SK-N-MC (cell line): ENCODE data around the gene TTLL10.
"Not testable (repeated sequence)": the region's sequence is repeated elsewhere in the genome, so short reads cannot be mapped to it uniquely, and the experiment has no call there.

Source experiments
- DNase-seq: peaks from one replicate; pipeline ENCODE4 v3.0.0-alpha.2; 2011; ENCODE audit warnings: low read depth, low spot score
- H3K27ac ChIP-seq: fragments of 200-600 bp; sonication (generic); 2 replicates; pipeline ENCODE4 v1.5.1; 2016; ENCODE audit warnings: mixed run types
- H3K36me3 ChIP-seq: fragments of 200-600 bp; sonication (generic); 2 replicates; pipeline ENCODE4 v1.6.1; 2017; ENCODE audit warnings: antibody characterized with exemption, low read length, mixed read lengths; ENCODE audit not compliant: insufficient read depth
- H3K4me3 ChIP-seq: fragments of 200-600 bp; sonication (generic); 2 replicates; pipeline ENCODE4 v1.5.1; 2016
- H3K9ac ChIP-seq: fragments of 200-600 bp; sonication (generic); 2 replicates; pipeline ENCODE4 v1.8.0; 2017; ENCODE audit warnings: mixed run types, mixed read lengths; ENCODE audit not compliant: insufficient read length
- H3K9me3 ChIP-seq: fragments of 200-600 bp; sonication (generic); 2 replicates; pipeline ENCODE4 v1.6.1; 2017; ENCODE audit warnings: low read depth, mild to moderate bottlenecking, antibody characterized with exemption, low read length, moderate library complexity, mixed read lengths
- EZH2 ChIP-seq: fragments of 200-600 bp; sonication (generic); IDR thresholded peaks from one replicate; pipeline ENCODE4 v1.6.1; 2017; ENCODE audit warnings: antibody characterized with exemption
- FOXP2 ChIP-seq: optimal IDR thresholded peaks from 2 replicates; pipeline ENCODE3; 2011; ENCODE audit warnings: mild to moderate bottlenecking, moderate library complexity; ENCODE audit not compliant: insufficient read depth; ENCODE audit errors: extremely low read length, control extremely low read depth
- POLR2AphosphoS5 ChIP-seq: IDR thresholded peaks from 2 replicates; pipeline ENCODE4 v1.6.1; 2012; ENCODE audit warnings: mild to moderate bottlenecking, low read depth, low read length, borderline replicate concordance

The TTLL10 gene

DNA sequence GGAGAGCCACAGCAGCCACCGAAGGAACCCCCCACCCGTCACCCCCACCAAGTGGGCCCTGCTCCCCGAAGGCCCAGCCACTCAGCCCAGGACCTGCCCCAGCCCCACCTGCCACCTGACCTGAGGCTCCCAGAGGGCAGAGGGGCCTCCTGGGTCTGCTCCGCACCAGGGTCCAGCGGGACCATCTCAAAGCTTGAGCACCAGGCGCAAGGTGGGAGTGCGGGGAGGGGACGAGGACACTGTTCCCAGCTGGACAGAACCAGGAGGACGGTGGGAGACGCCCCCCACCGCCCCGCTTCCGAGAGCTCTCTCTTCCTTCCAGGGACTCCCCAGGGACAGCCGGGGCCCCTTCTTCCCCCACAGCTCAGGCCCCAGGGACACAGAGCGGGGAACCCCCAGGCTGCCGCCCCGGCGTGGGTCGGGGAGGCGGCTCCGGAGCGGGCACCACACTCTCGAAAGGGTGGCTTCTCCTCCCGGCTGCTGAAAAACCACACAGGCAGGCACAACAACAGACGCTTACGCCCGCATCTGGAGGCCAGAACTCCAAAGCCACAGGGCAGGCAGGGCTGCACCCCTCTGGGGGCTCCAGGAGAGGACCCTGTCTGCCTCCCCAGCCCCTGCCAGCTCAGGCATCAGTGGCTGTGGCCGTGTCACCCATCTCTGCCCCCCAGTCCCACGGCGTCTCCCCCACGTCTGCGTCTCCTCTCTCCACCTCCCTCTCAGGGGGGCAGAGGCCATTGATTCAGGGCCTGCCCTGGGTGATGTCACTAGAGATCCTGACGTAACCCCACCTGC lies 1.9 kb upstream of the TTLL10 start:
- no peak for DNase-seq
- H3K9ac ChIP-seq: no peak overlapping the region
- no peak overlapping the region for H3K27ac ChIP-seq
- no peaks in the 10 kb centered on the region for H3K9me3 ChIP-seq
- no peak for TF ChIP-seq POLR2AphosphoS5
- no peak for TF ChIP-seq FOXP2
- no peak for TF ChIP-seq EZH2
- no peak overlapping the region for H3K4me3 ChIP-seq
- H3K36me3 ChIP-seq: no peaks in the 10 kb centered on the region

DNA sequence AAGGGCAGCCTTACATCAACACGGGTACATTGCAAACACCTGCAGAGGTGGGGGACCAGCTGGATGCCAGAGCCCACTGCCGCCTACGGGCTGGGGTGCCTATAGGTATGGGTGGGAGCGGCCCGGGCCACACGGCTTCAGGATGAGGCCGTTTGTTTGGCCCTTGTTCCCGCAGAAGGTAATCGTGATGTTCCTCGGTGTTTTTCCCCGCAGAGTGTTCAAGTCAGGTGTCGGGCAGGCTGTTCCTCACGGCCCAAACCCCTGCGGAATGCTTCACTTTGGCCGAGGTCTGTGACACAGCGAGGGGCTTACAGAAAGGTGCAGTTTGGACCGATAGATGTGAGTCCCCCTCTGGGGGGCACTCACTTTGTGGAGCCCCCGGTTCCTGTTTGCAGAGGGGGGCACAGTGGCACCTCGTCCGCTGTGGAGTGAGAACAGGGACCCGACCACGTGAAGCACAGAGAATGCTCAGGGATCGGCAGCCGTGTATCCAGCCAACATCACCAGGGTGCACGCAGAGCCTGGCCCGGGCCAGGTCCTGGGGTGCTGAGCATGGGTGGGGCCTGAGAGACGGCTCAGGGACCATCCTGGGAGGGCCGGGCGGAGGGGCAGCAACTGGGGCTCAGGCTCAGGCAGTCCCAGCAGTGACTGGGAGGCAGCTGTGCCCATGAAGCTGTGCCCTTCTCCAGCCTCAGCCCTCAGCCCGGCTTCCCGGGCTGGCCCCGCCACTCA lies 453 bp upstream of the TTLL10 start:
- no peak overlapping the region for H3K9ac ChIP-seq

DNA sequence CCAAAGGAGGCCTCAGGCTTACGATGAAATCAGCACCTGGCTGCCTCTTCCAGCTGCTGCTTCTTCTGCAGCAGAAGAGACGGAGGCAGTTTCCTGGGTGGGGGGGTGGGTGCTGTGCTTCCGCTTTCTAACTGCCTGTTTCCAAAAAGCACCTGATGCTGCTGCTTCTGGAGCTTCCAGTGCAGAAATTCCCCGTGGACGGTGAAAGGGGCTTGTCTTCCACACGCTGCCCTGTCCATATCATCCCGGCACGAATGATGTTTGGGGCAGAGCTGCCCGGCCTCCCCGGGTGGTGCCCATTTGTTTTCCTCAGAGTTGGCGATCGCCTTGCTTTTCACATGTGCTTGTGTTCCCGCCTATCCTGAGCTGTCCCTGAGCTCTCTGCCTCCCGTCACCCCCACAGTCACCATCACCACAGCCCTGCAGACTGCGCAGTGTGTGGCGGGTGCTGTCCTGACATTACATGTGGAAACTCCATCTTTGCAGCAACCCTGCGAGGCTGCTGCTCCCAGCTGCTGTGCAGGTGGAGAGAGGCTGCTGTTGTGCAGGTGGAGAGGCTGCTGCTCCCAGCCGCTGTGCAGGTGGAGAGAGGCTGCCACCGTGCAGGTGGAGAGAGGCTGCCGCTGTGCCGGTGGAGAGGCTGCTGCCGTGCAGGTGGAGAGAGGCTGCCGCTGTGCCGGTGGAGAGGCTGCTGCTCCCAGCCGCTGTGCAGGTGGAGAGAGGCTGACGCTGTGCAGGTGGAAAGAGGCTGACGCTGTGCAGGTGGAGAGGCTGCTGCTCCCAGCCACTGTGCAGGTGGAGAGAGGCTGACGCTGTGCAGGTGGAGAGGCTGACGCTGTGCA lies 1.8 kb downstream of the TTLL10 start:
- H3K27ac ChIP-seq: no peak overlapping the region
- H3K4me3 ChIP-seq: no peak overlapping the region
- TF ChIP-seq EZH2 (no peak), FOXP2 (no peak), POLR2AphosphoS5 (no peak)
- H3K9ac ChIP-seq: no peak overlapping the region
- H3K36me3 ChIP-seq: no peaks in the 10 kb centered on the region
- no peaks in the 10 kb centered on the region for H3K9me3 ChIP-seq
- DNase-seq: no peak

More for the DNA sequence above, 453 bp upstream of the TTLL10 start:
- H3K36me3 ChIP-seq: no peaks in the 10 kb centered on the region
- DNase-seq: no peak
- H3K27ac ChIP-seq: no peak overlapping the region
- H3K9me3 ChIP-seq: no peaks in the 10 kb centered on the region
- no peak overlapping the region for H3K4me3 ChIP-seq
- TF ChIP-seq POLR2AphosphoS5: no peak

DNA sequence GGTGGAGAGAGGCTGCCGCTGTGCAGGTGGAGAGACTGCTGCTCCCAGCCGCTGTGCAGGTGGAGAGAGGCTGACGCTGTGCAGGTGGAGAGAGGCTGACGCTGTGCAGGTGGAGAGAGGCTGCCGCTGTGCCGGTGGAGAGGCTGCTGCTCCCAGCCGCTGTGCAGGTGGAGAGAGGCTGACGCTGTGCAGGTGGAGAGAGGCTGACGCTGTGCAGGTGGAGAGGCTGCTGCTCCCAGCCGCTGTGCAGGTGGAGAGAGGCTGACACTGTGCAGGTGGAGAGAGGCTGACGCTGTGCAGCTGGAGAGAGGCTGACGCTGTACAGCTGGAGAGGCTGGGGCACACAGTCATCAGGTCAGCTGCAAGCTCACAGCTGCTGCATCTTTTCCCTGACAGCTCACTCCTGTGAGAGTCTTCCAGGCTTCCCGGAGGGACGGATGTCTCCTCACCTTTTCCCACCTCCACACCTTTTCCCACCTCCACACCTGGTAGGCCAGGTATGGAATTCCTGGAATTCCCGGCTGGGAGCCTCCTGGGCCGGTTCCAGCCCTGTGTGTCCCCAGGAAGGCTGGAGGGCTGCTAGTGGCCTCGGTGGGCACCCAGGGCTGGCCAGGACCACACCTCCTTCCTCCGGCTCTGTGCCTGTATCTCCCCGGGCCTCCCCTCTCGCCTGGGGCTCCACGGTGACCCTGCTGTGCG lies 2.5 kb downstream of the TTLL10 start:
- not testable (repeated sequence) for H3K27ac ChIP-seq, H3K9me3 ChIP-seq, DNase-seq, H3K9ac ChIP-seq, H3K36me3 ChIP-seq, H3K4me3 ChIP-seq

DNA sequence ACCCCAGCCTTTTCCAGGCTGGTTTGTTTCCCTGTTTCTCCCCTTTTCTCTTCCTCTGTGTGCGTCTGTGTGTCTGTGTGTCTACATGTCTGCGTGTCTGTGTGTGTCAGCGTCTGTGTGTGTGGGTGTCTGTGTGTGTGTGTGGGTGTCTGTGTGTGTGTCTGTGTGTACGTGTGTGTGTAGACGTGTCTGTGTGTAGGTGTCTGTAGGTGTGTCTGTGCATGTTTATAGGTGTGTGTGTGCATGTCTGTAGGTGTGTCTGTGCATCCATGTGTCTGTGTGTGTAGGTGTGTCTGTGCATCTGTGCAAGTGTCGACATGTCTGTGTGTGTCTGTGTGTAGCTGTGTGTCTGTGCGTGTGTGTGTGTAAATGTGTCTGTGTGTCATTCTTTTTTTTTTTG lies 3.3 kb downstream of the TTLL10 start:
- no peak for TF ChIP-seq FOXP2
- no peak for TF ChIP-seq POLR2AphosphoS5
- no peak for TF ChIP-seq EZH2
- H3K27ac ChIP-seq: no peak overlapping the region
- H3K36me3 ChIP-seq: no peaks in the 10 kb centered on the region
- no peak for DNase-seq
- H3K4me3 ChIP-seq: no peak overlapping the region
- no peak overlapping the region for H3K9ac ChIP-seq
- H3K9me3 ChIP-seq: no peaks in the 10 kb centered on the region

DNA sequence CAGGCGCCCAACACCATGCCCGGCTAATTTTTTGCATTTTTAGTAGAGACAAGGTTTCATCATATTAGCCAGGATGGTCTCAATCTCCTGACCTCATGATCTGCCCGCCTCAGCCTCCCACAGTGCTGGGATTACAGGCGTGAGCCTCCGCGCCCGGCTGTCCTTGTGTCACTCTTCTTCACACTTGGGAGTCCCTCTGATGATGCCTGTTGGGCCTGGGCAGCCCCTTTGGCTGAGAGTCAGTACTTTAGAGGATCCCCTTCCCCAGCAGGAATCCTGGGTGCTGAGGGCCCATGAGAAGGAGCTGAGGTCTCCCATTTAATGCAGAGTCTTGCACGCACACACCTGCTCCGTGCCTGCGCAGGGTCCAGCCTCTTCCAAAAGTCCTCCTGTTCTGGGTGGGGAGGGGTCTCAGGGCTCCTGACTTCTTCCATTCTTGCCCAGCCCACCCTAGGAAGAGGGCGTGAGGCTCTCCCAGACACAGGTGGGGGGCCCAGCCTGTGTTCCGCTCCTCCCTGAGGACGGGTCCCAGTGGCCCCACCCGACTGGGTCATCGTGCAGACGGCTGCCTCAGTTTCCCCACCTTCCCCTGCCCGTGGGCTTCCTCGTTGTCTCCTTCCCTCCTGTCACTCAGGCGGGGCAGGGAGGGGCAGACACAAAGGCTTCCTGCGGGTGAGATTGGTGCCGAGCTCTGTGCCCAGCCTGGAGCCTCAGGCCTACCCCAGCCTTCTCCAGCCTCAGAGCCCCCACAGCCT lies 3.9 kb downstream of the TTLL10 start:
- no peak overlapping the region for H3K4me3 ChIP-seq
- no peaks in the 10 kb centered on the region for H3K9me3 ChIP-seq
- TF ChIP-seq EZH2: no peak
- DNase-seq: no peak
- no peaks in the 10 kb centered on the region for H3K36me3 ChIP-seq
- H3K9ac ChIP-seq: no peak overlapping the region
- no peak overlapping the region for H3K27ac ChIP-seq

DNA sequence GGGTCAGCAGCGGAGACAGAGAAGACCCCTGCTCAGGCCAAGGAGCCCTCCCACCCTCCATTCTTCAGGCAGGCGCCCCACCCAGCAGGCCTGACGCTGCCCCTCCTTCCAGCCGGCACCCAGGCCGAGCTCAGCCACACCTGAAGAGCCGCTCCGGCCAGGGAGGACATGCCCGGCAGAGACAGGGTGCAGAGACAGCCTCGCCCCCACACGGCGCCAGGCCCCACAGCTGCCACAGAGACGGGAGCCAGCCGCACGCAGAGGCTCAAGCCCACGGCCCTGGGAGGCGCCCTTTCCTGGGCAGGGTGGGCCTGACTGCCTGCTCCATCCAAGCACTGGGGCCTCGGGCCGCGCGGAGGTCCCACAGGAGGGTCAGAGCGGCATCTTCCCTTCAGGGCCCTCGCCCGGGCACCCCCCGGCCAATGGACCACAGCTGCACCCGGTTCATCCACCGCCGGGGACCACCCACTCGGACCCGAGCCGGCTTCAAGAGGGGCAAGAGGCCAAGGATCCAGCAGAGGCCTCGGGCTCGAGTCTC lies 5.2 kb downstream of the TTLL10 start:
- H3K9me3 ChIP-seq: no peaks in the 10 kb centered on the region
- H3K27ac ChIP-seq: no peak overlapping the region
- DNase-seq: no peak
- TF ChIP-seq FOXP2 (no peak), EZH2 (no peak), POLR2AphosphoS5 (no peak)
- H3K4me3 ChIP-seq: no peak overlapping the region
- H3K36me3 ChIP-seq: no peaks in the 10 kb centered on the region
- no peak overlapping the region for H3K9ac ChIP-seq
